Neural cell (in vitro differentiated cells): ENCODE measurements around the gene SCYL1.

Source experiments
- EP300 ChIP-seq: fragments of 450-650 bp; conservative IDR thresholded peaks from 2 replicates; pipeline ENCODE4 v1.6.1; 2014; ENCODE audit warnings: antibody characterized with exemption, mild to moderate bottlenecking, moderate library complexity; ENCODE audit not compliant: poor library complexity, severe bottlenecking
- EZH2 ChIP-seq: fragments of 200-600, 300-800 bp; shearing (Covaris generic), sonication (generic); IDR thresholded peaks from 2 replicates; pipeline ENCODE4 v1.6.1; 2014; ENCODE audit warnings: antibody characterized with exemption, low read length, borderline replicate concordance, mild to moderate bottlenecking; ENCODE audit not compliant: insufficient read depth, poor library complexity, severe bottlenecking
- MXI1 ChIP-seq: fragments of 450-650 bp; conservative IDR thresholded peaks from 2 replicates; pipeline ENCODE4 v1.6.1; 2014; ENCODE audit warnings: antibody characterized with exemption, mild to moderate bottlenecking; ENCODE audit not compliant: poor library complexity, severe bottlenecking
- POLR2AphosphoS5 ChIP-seq: IDR thresholded peaks from 2 replicates; pipeline ENCODE4 v1.6.1; 2012
- RAD21 ChIP-seq: fragments of 450-650 bp; conservative IDR thresholded peaks from 2 replicates; pipeline ENCODE4 v1.6.1; 2014; ENCODE audit warnings: antibody characterized with exemption, mild to moderate bottlenecking, moderate library complexity
- SMC3 ChIP-seq: fragments of 450-650 bp; conservative IDR thresholded peaks from 2 replicates; pipeline ENCODE4 v1.6.1; 2014; ENCODE audit warnings: antibody characterized with exemption, mild to moderate bottlenecking, moderate library complexity; ENCODE audit not compliant: poor library complexity
- TAF1 ChIP-seq: IDR thresholded peaks from 2 replicates; pipeline ENCODE4 v1.6.1; 2012; ENCODE audit warnings: low read depth
- TF ChIP-seq, protein P1 (sequence below): fragments of 450-650 bp; IDR thresholded peaks from 2 replicates; pipeline ENCODE4 v1.5.1; 2014; ENCODE audit warnings: antibody characterized with exemption, mild to moderate bottlenecking, moderate library complexity; ENCODE audit not compliant: poor library complexity, severe bottlenecking
- TF ChIP-seq, protein P2 (sequence below): IDR thresholded peaks from 2 replicates; pipeline ENCODE4 v1.6.1; 2012; ENCODE audit warnings: borderline replicate concordance

DNA sequence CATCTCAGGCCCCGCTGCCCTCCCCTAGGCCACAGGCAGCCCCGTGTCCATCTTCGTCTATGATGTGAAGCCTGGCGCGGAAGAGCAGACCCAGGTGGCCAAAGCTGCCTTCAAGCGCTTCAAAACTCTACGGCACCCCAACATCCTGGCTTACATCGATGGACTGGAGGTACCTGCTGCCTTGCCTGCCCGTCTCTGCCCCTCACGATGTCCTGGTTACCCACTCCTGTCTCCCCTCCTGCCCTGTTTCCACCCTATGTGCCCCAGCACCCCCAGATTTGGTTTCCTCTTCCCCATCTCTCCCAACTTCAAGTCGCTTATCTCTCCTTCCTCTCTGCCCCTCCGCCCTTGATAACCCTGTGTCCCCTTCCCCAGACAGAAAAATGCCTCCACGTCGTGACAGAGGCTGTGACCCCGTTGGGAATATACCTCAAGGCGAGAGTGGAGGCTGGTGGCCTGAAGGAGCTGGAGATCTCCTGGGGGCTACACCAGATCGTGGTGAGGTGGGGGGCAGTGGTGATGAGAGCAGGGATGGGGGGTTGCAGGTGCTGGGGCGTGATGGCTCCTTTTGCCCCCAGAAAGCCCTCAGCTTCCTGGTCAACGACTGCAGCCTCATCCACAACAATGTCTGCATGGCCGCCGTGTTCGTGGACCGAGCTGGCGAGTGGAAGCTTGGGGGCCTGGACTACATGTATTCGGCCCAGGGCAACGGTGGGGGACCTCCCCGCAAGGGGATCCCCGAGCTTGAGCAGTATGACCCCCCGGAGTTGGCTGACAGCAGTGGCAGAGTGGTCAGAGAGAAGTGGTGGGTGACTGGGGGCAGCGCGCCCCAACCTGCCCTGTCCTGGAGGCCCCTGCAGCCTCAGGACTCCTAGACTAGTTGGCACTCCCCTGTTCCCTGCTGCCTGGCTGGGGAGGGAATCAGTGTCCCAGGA, 930 bp downstream of the SCYL1 start:
- TF ChIP-seq, protein P1, sequence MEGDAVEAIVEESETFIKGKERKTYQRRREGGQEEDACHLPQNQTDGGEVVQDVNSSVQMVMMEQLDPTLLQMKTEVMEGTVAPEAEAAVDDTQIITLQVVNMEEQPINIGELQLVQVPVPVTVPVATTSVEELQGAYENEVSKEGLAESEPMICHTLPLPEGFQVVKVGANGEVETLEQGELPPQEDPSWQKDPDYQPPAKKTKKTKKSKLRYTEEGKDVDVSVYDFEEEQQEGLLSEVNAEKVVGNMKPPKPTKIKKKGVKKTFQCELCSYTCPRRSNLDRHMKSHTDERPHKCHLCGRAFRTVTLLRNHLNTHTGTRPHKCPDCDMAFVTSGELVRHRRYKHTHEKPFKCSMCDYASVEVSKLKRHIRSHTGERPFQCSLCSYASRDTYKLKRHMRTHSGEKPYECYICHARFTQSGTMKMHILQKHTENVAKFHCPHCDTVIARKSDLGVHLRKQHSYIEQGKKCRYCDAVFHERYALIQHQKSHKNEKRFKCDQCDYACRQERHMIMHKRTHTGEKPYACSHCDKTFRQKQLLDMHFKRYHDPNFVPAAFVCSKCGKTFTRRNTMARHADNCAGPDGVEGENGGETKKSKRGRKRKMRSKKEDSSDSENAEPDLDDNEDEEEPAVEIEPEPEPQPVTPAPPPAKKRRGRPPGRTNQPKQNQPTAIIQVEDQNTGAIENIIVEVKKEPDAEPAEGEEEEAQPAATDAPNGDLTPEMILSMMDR, result no peak
- TF ChIP-seq TAF1 (no peak), POLR2AphosphoS5 (no peak), EP300 (no peak), RAD21 (no peak), EZH2 (no peak), SMC3 (no peak), MXI1 (no peak)
- TF ChIP-seq, protein P2, sequence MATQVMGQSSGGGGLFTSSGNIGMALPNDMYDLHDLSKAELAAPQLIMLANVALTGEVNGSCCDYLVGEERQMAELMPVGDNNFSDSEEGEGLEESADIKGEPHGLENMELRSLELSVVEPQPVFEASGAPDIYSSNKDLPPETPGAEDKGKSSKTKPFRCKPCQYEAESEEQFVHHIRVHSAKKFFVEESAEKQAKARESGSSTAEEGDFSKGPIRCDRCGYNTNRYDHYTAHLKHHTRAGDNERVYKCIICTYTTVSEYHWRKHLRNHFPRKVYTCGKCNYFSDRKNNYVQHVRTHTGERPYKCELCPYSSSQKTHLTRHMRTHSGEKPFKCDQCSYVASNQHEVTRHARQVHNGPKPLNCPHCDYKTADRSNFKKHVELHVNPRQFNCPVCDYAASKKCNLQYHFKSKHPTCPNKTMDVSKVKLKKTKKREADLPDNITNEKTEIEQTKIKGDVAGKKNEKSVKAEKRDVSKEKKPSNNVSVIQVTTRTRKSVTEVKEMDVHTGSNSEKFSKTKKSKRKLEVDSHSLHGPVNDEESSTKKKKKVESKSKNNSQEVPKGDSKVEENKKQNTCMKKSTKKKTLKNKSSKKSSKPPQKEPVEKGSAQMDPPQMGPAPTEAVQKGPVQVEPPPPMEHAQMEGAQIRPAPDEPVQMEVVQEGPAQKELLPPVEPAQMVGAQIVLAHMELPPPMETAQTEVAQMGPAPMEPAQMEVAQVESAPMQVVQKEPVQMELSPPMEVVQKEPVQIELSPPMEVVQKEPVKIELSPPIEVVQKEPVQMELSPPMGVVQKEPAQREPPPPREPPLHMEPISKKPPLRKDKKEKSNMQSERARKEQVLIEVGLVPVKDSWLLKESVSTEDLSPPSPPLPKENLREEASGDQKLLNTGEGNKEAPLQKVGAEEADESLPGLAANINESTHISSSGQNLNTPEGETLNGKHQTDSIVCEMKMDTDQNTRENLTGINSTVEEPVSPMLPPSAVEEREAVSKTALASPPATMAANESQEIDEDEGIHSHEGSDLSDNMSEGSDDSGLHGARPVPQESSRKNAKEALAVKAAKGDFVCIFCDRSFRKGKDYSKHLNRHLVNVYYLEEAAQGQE, result no peak
